HG03135 (cell line): ENCODE measurements around the gene IL31.

Experiments used
- ATAC-seq: cut with Tn5 transposase; IDR thresholded peaks from one replicate; pipeline ENCODE4 v1.9.1; 2021; ENCODE audit warnings: mild to moderate bottlenecking, moderate library complexity; ENCODE audit not compliant: unreplicated experiment

IL31 gene

GRCh38 chr12:122133192-122133950 is 40.6 kb downstream of the IL31 start:
- ATAC-seq = no peak

- ATAC-seq = no peak
Observed at GRCh38 chr12:122130150-122130549, 43.9 kb downstream of the IL31 start.

DNA sequence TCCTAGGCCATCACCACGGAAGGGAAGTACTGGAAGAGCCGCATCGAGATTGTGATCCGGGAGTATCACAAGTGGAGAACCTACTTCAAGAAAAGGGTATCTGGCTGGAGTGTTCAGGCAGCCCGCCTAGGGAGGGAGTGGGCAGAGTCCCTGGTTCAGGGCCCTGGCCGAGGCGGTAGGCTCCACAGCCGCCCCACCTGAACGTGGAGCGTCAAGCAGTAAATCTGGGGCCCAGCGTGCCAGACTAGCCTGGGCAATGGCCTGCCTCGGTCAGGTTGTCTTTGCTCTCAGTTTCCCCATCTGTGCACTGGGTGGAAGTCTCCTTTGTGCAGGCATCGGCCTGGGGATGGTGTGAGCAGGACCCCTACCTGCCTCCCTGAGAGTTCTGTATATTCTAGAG is 44.9 kb downstream of the IL31 start:
- no peak for ATAC-seq

- ATAC-seq = no peak
Observed at GRCh38 chr12:122128481-122128880, 45.5 kb downstream of the IL31 start.

GRCh38 chr12:122127839-122128238 is 46.2 kb downstream of the IL31 start:
- ATAC-seq = no peak

- no peak for ATAC-seq
Observed at GRCh38 chr12:122126713-122127597, 47.1 kb downstream of the IL31 start.

DNA sequence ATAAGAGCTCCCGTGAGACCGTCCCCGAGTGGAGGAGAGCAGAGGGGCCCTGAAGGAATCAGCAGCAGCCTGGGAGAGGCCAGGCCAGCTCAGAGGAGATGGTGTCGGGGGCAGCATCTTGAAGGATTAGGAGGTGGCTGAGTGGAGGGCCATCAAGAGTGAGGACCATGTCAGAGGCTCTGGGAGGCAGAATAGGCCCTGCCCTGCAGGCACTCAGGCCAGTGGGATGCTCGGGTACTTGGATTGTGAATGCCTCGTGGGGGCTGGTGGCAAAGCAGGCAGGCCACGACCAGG is 47.7 kb downstream of the IL31 start:
- no peak for ATAC-seq

GRCh38 chr12:122125452-122126341 is 48.3 kb downstream of the IL31 start:
- ATAC-seq = no peak

DNA sequence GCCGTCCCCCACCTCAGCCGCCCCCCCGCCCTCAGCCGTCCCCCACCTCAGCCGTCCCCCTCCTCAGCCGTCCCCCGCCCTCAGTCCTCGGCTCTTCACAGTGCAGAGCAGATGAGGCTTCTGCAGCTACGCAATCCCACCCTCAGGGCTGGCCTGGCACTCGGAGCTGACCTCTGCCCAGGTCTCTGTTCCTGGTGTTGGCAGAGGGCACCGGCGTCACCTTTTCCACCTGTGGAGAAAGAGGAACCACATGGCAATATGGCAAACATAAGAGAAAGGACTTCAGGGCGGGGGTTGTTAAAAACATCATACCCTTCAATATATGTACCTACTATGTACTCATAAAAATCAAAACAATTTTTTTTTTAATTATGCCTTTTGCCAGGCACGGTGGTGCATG is 49.7 kb downstream of the IL31 start:
- no peak for ATAC-seq

- ATAC-seq = no peak
Observed at GRCh38 chr12:122123761-122124145, 50.3 kb downstream of the IL31 start.

DNA sequence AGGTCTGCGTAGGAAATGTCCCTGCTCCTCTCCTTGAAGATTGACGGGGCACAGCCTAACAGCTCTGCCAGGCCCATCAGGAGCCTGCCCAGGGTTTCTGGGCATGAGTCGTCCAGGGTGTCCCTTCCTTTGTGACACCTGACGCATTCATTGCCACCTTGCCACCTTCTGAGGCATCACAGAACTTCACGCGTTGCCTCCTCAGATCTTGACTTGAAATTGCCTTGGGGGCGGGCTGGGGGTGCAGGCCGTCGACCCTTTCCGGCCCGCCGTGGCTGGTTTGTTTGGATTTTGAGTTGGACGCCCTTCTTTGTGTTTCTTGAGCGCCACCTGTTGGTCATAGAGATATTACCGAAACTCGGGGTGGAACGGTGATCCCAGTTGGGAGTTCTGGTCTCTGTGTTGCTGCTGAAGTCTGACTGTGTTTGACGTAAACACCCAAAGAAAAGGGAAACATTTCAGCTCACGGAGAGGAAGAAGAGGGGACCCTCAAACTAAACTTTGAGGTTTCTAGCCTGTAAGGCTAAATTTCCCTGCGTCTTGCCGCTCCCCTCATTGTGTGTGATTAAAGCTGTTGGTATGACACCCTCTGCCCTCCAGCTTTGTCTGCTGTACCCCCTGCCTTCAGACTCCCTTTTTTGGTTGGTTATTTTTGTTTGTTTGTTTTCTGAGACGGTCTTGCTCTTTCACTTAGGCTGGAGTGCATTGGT is 50.8 kb downstream of the IL31 start:
- ATAC-seq = no peak
